ENCODE results near the gene HTR3E.
"Not testable (repeated sequence)": the region's sequence is repeated elsewhere in the genome, so short reads cannot be mapped to it uniquely, and the experiment has no call there.

The HTR3E gene

GRCh38 chr3:184081116-184081830 lies 15.6 kb upstream of the HTR3E start:
- in situ Hi-C loops (cut with MboI; ENCODE audit: low sequenced_read_pairs): no loop called here
- Histone ChIP-seq H3K36me3 (replicated peaks) (no peaks in the 10 kb centered on the region), H3K27me3 (ENCODE audit: low read depth) (no peaks in the 10 kb centered on the region), H3K4me3 (no peak overlapping the region), H3K9me3 (no peaks in the 10 kb centered on the region; the same call in 1 of the 2 replicates), H3K4me1 (no peaks in the 10 kb centered on the region)
- DNase-seq (ENCODE audit: low spot score in 2 of 2): no peak

GRCh38 chr3:184082034-184082433 lies 14.8 kb upstream of the HTR3E start:
- in situ Hi-C loops (cut with MboI; ENCODE audit: low sequenced_read_pairs): no loop called here
- no peaks in the 10 kb centered on the region for H3K36me3 ChIP-seq (replicated peaks)
- no peaks in the 10 kb centered on the region for H3K27me3 ChIP-seq (ENCODE audit: low read depth)
- no peak for DNase-seq (ENCODE audit: low spot score in 2 of 2)
- H3K9me3 ChIP-seq: no peaks in the 10 kb centered on the region; the same call in 1 of the 2 replicates
- H3K4me3 ChIP-seq: no peak overlapping the region
- H3K4me1 ChIP-seq: no peaks in the 10 kb centered on the region

DNA sequence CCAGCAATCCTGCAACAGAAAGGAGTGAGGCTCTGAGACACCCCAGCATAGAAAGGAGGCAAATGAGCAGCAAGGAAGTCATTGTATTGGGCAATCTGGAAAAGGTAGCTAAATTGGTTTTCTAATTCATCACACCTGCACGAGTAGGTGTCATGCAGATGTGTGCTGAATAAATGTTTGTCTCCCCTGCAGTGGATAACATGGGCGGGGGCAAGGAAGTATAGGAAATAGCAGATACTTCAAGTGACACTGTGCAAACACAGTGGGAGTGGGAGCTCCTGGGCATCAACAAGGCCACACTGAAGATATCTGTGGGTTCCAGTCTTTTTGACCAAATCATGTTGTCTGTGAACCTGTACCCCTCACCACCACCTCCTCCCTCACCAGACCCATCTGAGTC lies 14.4 kb upstream of the HTR3E start:
- H3K36me3 ChIP-seq (replicated peaks): no peaks in the 10 kb centered on the region
- no peaks in the 10 kb centered on the region for H3K4me1 ChIP-seq
- H3K27me3 ChIP-seq (ENCODE audit: low read depth): no peaks in the 10 kb centered on the region
- H3K9me3 ChIP-seq: no peaks in the 10 kb centered on the region; the same call in 1 of the 2 replicates
- no peak overlapping the region for H3K4me3 ChIP-seq
- in situ Hi-C loops (cut with MboI; ENCODE audit: low sequenced_read_pairs): no loop called here
- no peak for DNase-seq (ENCODE audit: low spot score in 2 of 2)

GRCh38 chr3:184085389-184085852 lies 11.4 kb upstream of the HTR3E start:
- in situ Hi-C loops (cut with MboI; ENCODE audit: low sequenced_read_pairs): no loop called here
- no peak overlapping the region for H3K4me3 ChIP-seq
- no peaks in the 10 kb centered on the region; the same call in 1 of the 2 replicates for H3K9me3 ChIP-seq
- H3K4me1 ChIP-seq: no peaks in the 10 kb centered on the region
- no peak for DNase-seq (ENCODE audit: low spot score in 2 of 2)
- H3K27me3 ChIP-seq (ENCODE audit: low read depth): no peaks in the 10 kb centered on the region
- H3K36me3 ChIP-seq (replicated peaks): no peaks in the 10 kb centered on the region

DNA sequence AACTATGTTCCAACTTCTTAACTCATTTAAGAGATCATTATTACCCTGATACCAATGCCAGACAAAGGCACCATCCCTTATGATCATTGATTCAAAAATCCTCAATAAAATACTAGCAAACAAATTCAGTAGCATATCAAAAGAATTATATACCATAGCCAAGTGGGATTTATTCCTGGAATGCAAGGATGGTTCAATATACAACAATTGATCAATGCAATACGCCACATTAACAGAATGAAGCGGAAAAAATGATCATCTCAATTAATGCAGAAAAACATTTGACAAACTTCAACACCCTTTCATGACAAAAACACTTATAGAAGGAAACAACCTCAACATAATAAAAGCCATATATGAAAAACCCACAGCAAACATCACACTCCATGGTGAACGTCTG lies 4.7 kb upstream of the HTR3E start:
- no peak for DNase-seq (ENCODE audit: low spot score in 2 of 2)
- Histone ChIP-seq H3K4me3 (no peak overlapping the region), H3K27me3 (ENCODE audit: low read depth) (no peaks in the 10 kb centered on the region), H3K36me3 (replicated peaks) (no peaks in the 10 kb centered on the region), H3K4me1 (no peaks in the 10 kb centered on the region), H3K9me3 (peaks cover 11% of the 10 kb centered on the region)
- in situ Hi-C loops (cut with MboI; ENCODE audit: low sequenced_read_pairs): no loop called here

DNA sequence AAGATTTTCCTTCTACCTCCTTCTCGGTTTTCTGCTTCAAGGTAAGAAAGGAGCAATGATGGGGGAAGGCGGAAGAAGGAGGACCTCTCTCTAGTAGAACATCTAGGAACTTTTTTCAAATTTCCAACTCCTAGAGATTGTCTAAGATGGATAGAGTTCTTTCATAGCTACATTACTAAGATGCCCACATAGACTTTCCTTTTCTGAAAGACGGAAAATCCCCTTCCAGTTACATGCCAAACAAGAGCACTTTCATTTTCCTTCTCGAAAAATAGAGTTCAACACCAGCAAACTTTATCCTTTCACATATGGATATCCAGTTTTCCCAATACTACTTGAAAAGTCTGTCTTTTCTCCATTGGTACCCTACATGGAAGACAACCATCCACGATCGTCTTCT lies 692 bp downstream of the HTR3E start:
- no peaks in the 10 kb centered on the region for H3K4me1 ChIP-seq
- no peak for DNase-seq (ENCODE audit: low spot score in 2 of 2)
- in situ Hi-C loops (cut with MboI; ENCODE audit: low sequenced_read_pairs): no loop called here
- H3K4me3 ChIP-seq: no peak overlapping the region
- H3K36me3 ChIP-seq (replicated peaks): no peaks in the 10 kb centered on the region
- peaks cover 5% of the 10 kb centered on the region for H3K9me3 ChIP-seq
- no peaks in the 10 kb centered on the region for H3K27me3 ChIP-seq (ENCODE audit: low read depth)

GRCh38 chr3:184099806-184100686 lies 3.2 kb downstream of the HTR3E start:
- Histone ChIP-seq H3K36me3 (replicated peaks) (no peaks in the 10 kb centered on the region), H3K27me3 (ENCODE audit: low read depth) (no peaks in the 10 kb centered on the region), H3K4me1 (no peaks in the 10 kb centered on the region), H3K4me3 (no peak overlapping the region), H3K9me3 (no peaks in the 10 kb centered on the region)
- DNase-seq (ENCODE audit: low spot score in 2 of 2): no peak
- in situ Hi-C loops (cut with MboI; ENCODE audit: low sequenced_read_pairs): no loop called here

DNA sequence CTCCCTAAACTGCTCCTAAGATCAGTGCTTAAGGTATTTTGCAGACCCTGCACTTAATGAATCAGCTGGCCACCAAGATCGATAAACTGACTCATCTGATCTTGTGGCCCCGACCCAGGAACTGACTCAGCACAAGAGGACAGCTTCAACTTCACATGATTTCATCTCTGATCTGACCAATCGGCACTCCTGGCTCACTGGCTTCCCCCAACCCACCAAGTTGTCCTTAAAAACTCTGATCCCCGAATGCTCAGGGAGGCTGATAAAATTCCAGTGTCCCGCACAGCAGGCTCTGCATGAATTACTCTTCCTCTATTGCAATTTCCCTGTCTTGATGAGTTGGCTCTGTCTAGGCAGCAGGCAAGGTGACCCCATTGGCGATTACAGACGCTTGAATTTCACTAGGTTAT lies 13.5 kb downstream of the HTR3E start:
- no peaks in the 10 kb centered on the region for H3K4me1 ChIP-seq
- H3K9me3 ChIP-seq: no peaks in the 10 kb centered on the region
- in situ Hi-C loops (cut with MboI; ENCODE audit: low sequenced_read_pairs): loop anchor here (10.0 kb wide), 1 partner anchor 216 kb away; no protein-coding TSS in a partner anchor
- H3K36me3 ChIP-seq (replicated peaks): no peaks in the 10 kb centered on the region
- no peak for DNase-seq (ENCODE audit: low spot score in 2 of 2)
- H3K27me3 ChIP-seq (ENCODE audit: low read depth): peaks cover 4% of the 10 kb centered on the region; the same call in 1 of the 2 replicates
- no peak overlapping the region for H3K4me3 ChIP-seq

DNA sequence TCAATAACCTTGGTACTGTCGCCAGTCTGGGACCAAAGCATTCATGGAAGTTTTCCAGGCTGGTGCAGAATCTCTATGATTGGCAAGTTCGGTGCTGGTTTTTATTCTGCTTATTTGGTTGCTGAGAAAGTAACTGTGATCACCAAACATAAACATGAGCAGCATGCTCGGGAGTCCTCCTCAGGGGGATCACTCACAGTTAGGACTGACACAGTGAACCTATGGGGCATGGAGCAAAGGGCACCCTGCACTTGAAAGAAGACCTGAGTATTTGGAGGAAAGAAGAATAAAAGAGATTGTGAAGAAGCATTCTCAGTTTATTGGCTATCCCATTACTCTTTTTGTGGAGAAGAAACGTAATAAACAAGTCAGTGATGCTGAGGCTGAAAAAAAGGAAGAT lies 19.2 kb downstream of the HTR3E start:
- no peaks in the 10 kb centered on the region for H3K4me1 ChIP-seq
- no peaks in the 10 kb centered on the region for H3K36me3 ChIP-seq (replicated peaks)
- H3K9me3 ChIP-seq: no peaks in the 10 kb centered on the region
- no peak overlapping the region for H3K4me3 ChIP-seq
- peaks cover 17% of the 10 kb centered on the region for H3K27me3 ChIP-seq (ENCODE audit: low read depth)
- in situ Hi-C loops (cut with MboI; ENCODE audit: low sequenced_read_pairs): loop anchor here (10.0 kb wide), 1 partner anchor 221 kb away; no protein-coding TSS in a partner anchor
- no peak for DNase-seq (ENCODE audit: low spot score in 2 of 2)

DNA sequence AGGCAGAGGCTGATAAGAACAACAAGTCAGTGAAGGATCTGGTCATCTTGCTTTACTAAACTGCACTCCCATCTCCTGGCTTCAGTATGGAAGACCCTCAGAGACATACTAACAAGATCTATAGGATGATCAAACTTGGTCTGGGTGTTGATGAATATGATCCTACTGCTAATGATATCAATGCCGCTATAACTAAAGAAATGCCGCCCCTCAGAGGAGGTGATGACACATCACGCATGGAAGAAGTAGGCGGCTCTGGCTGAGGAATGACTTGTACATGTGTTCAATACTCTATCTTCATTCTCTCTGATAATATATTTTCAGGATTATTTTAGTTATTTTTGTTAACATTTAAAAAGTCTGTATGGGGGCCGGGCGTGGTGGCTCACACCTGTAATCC lies 20.8 kb downstream of the HTR3E start:
- H3K4me1 ChIP-seq: no peaks in the 10 kb centered on the region
- peak in 1 of 2 experiments; percentile 16 for DNase-seq (ENCODE audit: low spot score in 2 of 2)
- H3K27me3 ChIP-seq (ENCODE audit: low read depth): peaks cover 17% of the 10 kb centered on the region
- no peaks in the 10 kb centered on the region for H3K36me3 ChIP-seq (replicated peaks)
- no peaks in the 10 kb centered on the region for H3K9me3 ChIP-seq
- in situ Hi-C loops (cut with MboI; ENCODE audit: low sequenced_read_pairs): loop anchor here (10.0 kb wide), 1 partner anchor 223 kb away; no protein-coding TSS in a partner anchor
- H3K4me3 ChIP-seq: no peak overlapping the region

DNA sequence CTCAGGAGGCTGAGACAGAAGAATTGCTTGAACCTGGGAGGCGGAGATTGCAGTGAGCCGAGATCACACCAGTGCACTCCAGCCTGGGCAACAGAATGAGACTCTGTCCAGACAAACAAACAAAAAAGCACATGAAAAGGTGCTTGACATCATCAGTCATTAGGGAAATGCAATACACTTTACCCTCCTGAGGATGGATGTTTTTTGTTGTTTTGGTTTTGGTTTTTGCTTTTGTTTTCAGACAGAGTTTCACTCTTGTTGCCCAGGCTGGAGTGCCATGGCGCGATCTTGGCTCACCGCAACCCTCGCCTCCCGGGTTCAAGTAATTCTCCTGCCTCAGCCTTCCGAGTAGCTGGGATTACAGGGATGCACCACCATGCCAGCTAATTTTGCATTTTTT lies 24.2 kb downstream of the HTR3E start:
- in situ Hi-C loops (cut with MboI; ENCODE audit: low sequenced_read_pairs); H3K4me3 ChIP-seq; H3K36me3 ChIP-seq (replicated peaks); DNase-seq (ENCODE audit: low spot score in 2 of 2); H3K9me3 ChIP-seq; H3K4me1 ChIP-seq: not testable (repeated sequence)
- H3K27me3 ChIP-seq (ENCODE audit: low read depth): peaks cover 13% of the 10 kb centered on the region

GRCh38 chr3:184126006-184126405 lies 29.1 kb downstream of the HTR3E start:
- Histone ChIP-seq H3K27me3 (ENCODE audit: low read depth) (no peaks in the 10 kb centered on the region), H3K4me1 (no peaks in the 10 kb centered on the region), H3K4me3 (no peak overlapping the region), H3K9me3 (no peaks in the 10 kb centered on the region), H3K36me3 (replicated peaks) (no peaks in the 10 kb centered on the region)
- in situ Hi-C loops (cut with MboI; ENCODE audit: low sequenced_read_pairs): no loop called here
- DNase-seq (ENCODE audit: low spot score in 2 of 2): no peak

- Histone ChIP-seq H3K9me3 (no peaks in the 10 kb centered on the region), H3K36me3 (replicated peaks) (no peaks in the 10 kb centered on the region), H3K27me3 (ENCODE audit: low read depth) (no peaks in the 10 kb centered on the region), H3K4me1 (peaks cover 7% of the 10 kb centered on the region), H3K4me3 (no peak overlapping the region)
- in situ Hi-C loops (cut with MboI; ENCODE audit: low sequenced_read_pairs): no loop called here
- peak in 1 of 2 experiments; percentile 63 for DNase-seq (ENCODE audit: low spot score in 2 of 2)
These were observed 32.1 kb downstream of the HTR3E start for GRCh38 chr3:184129012-184129411.

- no peak overlapping the region for H3K4me3 ChIP-seq
- in situ Hi-C loops (cut with MboI; ENCODE audit: low sequenced_read_pairs): no loop called here
These were observed 36.1 kb downstream of the HTR3E start for GRCh38 chr3:184132945-184133344.

More at GRCh38 chr3:184132945-184133344, 36.1 kb downstream of the HTR3E start:
- DNase-seq (ENCODE audit: low spot score in 2 of 2): no peak
- Histone ChIP-seq H3K27me3 (ENCODE audit: low read depth) (no peaks in the 10 kb centered on the region), H3K36me3 (replicated peaks) (peaks cover 12% of the 10 kb centered on the region), H3K9me3 (no peaks in the 10 kb centered on the region), H3K4me1 (peaks cover 16% of the 10 kb centered on the region)
